Dendritic cell treated with granulocyte-macrophage colony-stimulating factor and Interleukin-4, amounts not matched to agents 40 ng/mL and 50 ng/mL, for 4 days (primary cell): ENCODE measurements around the gene TRIP13.
"Not testable (repeated sequence)": the region's sequence is repeated elsewhere in the genome, so short reads cannot be mapped to it uniquely, and the experiment has no call there.

Source experiments
- H3K27ac Mint-ChIP-seq: one replicate; pipeline ENCODE4 v1.8.0; 2022; ENCODE audit warnings: mild to moderate bottlenecking, mixed read lengths
- H3K27me3 Mint-ChIP-seq: one replicate; pipeline ENCODE4 v1.8.0; 2022; ENCODE audit warnings: mild to moderate bottlenecking, mixed read lengths
- H3K36me3 Mint-ChIP-seq: one replicate; pipeline ENCODE4 v1.8.0; 2022; ENCODE audit warnings: low read depth, mixed read lengths
- H3K4me1 Mint-ChIP-seq: one replicate; pipeline ENCODE4 v1.8.0; 2022; ENCODE audit warnings: low read depth, mixed read lengths
- H3K4me3 Mint-ChIP-seq: one replicate; pipeline ENCODE4 v1.8.0; 2022; ENCODE audit warnings: mild to moderate bottlenecking, moderate library complexity, mixed read lengths
- H3K9me3 Mint-ChIP-seq: one replicate; pipeline ENCODE4 v1.8.0; 2022; ENCODE audit warnings: mixed read lengths
- intact Hi-C: fragments of 100-400 bp; cut with micrococcal nuclease; formaldehyde crosslinking; loops from one replicate; pipeline ENCODE4 v1.15.0; 2022

The TRIP13 gene

GRCh38 chr5:932628-933250 is 40.1 kb downstream of the TRIP13 start:
- H3K27ac Mint-ChIP-seq, result no peak overlapping the region
- H3K9me3 Mint-ChIP-seq, result peaks cover 8% of the 10 kb centered on the region
- H3K4me3 Mint-ChIP-seq, result no peak overlapping the region
- H3K4me1 Mint-ChIP-seq, result no peaks in the 10 kb centered on the region
- H3K36me3 Mint-ChIP-seq, result no peaks in the 10 kb centered on the region
- peaks cover 6% of the 10 kb centered on the region for H3K27me3 Mint-ChIP-seq
- intact Hi-C loops, result no loop called here

GRCh38 chr5:933251-933861 is 40.7 kb downstream of the TRIP13 start:
- no peak overlapping the region for H3K27ac Mint-ChIP-seq
- no peaks in the 10 kb centered on the region for H3K4me1 Mint-ChIP-seq
- peaks cover 8% of the 10 kb centered on the region for H3K9me3 Mint-ChIP-seq
- intact Hi-C loops, result no loop called here
- no peak overlapping the region for H3K4me3 Mint-ChIP-seq
- H3K27me3 Mint-ChIP-seq, result no peaks in the 10 kb centered on the region
- no peaks in the 10 kb centered on the region for H3K36me3 Mint-ChIP-seq

- H3K4me3 Mint-ChIP-seq, H3K9me3 Mint-ChIP-seq, H3K27me3 Mint-ChIP-seq, intact Hi-C loops, H3K4me1 Mint-ChIP-seq, H3K36me3 Mint-ChIP-seq, H3K27ac Mint-ChIP-seq: not testable (repeated sequence)
These were observed 41.3 kb downstream of the TRIP13 start for GRCh38 chr5:933951-934350.

GRCh38 chr5:934381-934967 is 41.8 kb downstream of the TRIP13 start:
- H3K4me1 Mint-ChIP-seq, H3K27ac Mint-ChIP-seq, H3K9me3 Mint-ChIP-seq, H3K36me3 Mint-ChIP-seq, H3K4me3 Mint-ChIP-seq, intact Hi-C loops, H3K27me3 Mint-ChIP-seq: not testable (repeated sequence)

- H3K27ac Mint-ChIP-seq, result no peak overlapping the region
- H3K9me3 Mint-ChIP-seq, result peaks cover 8% of the 10 kb centered on the region
- intact Hi-C loops, result no loop called here
- H3K4me3 Mint-ChIP-seq, result no peak overlapping the region
- no peaks in the 10 kb centered on the region for H3K36me3 Mint-ChIP-seq
- no peaks in the 10 kb centered on the region for H3K27me3 Mint-ChIP-seq
- H3K4me1 Mint-ChIP-seq, result no peaks in the 10 kb centered on the region
These were observed 42.9 kb downstream of the TRIP13 start for GRCh38 chr5:935510-936084.

GRCh38 chr5:936149-937144 is 43.8 kb downstream of the TRIP13 start:
- peaks cover 8% of the 10 kb centered on the region for H3K9me3 Mint-ChIP-seq
- H3K4me1 Mint-ChIP-seq, result no peaks in the 10 kb centered on the region
- H3K27ac Mint-ChIP-seq, result no peak overlapping the region
- H3K4me3 Mint-ChIP-seq, result no peak overlapping the region
- intact Hi-C loops, result no loop called here
- H3K27me3 Mint-ChIP-seq, result peaks cover 2% of the 10 kb centered on the region
- H3K36me3 Mint-ChIP-seq, result no peaks in the 10 kb centered on the region

- Mint-ChIP-seq H3K9me3 (peaks cover 8% of the 10 kb centered on the region), H3K27ac (no peak overlapping the region), H3K4me3 (no peak overlapping the region), H3K4me1 (no peaks in the 10 kb centered on the region), H3K36me3 (no peaks in the 10 kb centered on the region), H3K27me3 (peaks cover 3% of the 10 kb centered on the region)
- intact Hi-C loops, result no loop called here
These were observed 44.7 kb downstream of the TRIP13 start for GRCh38 chr5:937151-937924.

GRCh38 chr5:939368-939767 is 46.7 kb downstream of the TRIP13 start:
- Mint-ChIP-seq H3K9me3 (peaks cover 8% of the 10 kb centered on the region), H3K4me1 (no peaks in the 10 kb centered on the region), H3K4me3 (no peak overlapping the region), H3K36me3 (no peaks in the 10 kb centered on the region), H3K27me3 (peaks cover 15% of the 10 kb centered on the region), H3K27ac (no peak overlapping the region)
- intact Hi-C loops, result no loop called here

- intact Hi-C loops, H3K4me3 Mint-ChIP-seq, H3K27ac Mint-ChIP-seq, H3K36me3 Mint-ChIP-seq, H3K4me1 Mint-ChIP-seq, H3K9me3 Mint-ChIP-seq: not testable (repeated sequence)
- peaks cover 26% of the 10 kb centered on the region for H3K27me3 Mint-ChIP-seq
These were observed 48.1 kb downstream of the TRIP13 start for GRCh38 chr5:940741-941140.

GRCh38 chr5:943201-943917 is 50.7 kb downstream of the TRIP13 start:
- H3K27ac Mint-ChIP-seq, result no peak overlapping the region
- no peaks in the 10 kb centered on the region for H3K9me3 Mint-ChIP-seq
- H3K36me3 Mint-ChIP-seq, result no peaks in the 10 kb centered on the region
- no peaks in the 10 kb centered on the region for H3K4me1 Mint-ChIP-seq
- peaks cover 41% of the 10 kb centered on the region for H3K27me3 Mint-ChIP-seq
- intact Hi-C loops, result no loop called here
- no peak overlapping the region for H3K4me3 Mint-ChIP-seq

GRCh38 chr5:943918-944620 is 51.4 kb downstream of the TRIP13 start:
- Mint-ChIP-seq H3K27ac (no peak overlapping the region), H3K36me3 (no peaks in the 10 kb centered on the region), H3K27me3 (peaks cover 42% of the 10 kb centered on the region), H3K4me1 (no peaks in the 10 kb centered on the region), H3K4me3 (no peak overlapping the region), H3K9me3 (no peaks in the 10 kb centered on the region)
- intact Hi-C loops, result no loop called here

- H3K27me3 Mint-ChIP-seq, result peaks cover 42% of the 10 kb centered on the region
- no peaks in the 10 kb centered on the region for H3K36me3 Mint-ChIP-seq
- H3K4me1 Mint-ChIP-seq, result no peaks in the 10 kb centered on the region
- H3K27ac Mint-ChIP-seq, result no peak overlapping the region
- intact Hi-C loops, result no loop called here
- no peak overlapping the region for H3K4me3 Mint-ChIP-seq
- no peaks in the 10 kb centered on the region for H3K9me3 Mint-ChIP-seq
These were observed 51.9 kb downstream of the TRIP13 start for GRCh38 chr5:944621-944927.
